HG02970 (cell line): Measurements from ENCODE around the gene ASCC1.

ENCODE experiments used
- ATAC-seq: cut with Tn5 transposase; IDR thresholded peaks from one replicate; pipeline ENCODE4 v1.9.1; 2021; ENCODE audit warnings: mild to moderate bottlenecking, moderate library complexity, moderate number of reproducible peaks; ENCODE audit not compliant: unreplicated experiment, low FRiP score

The ASCC1 gene

GRCh38 chr10:72087969-72088888 lies 127.8 kb downstream of the ASCC1 start, which contains the start of gene SPOCK2:
TSS of gene SPOCK2 (minus strand) at chr10:72088551. CDS start at chr10:72088328, 223 bp downstream.
- no peak for ATAC-seq

- no peak for ATAC-seq
Observed at GRCh38 chr10:72087392-72087968, 128.6 kb downstream of the ASCC1 start.

- no peak for ATAC-seq
Observed at GRCh38 chr10:72086466-72087391, 129.3 kb downstream of the ASCC1 start.

- no peak for ATAC-seq
Observed at GRCh38 chr10:72085864-72086465, 130.1 kb downstream of the ASCC1 start.

GRCh38 chr10:72085166-72085565 lies 130.9 kb downstream of the ASCC1 start:
- ATAC-seq, result no peak

- no peak for ATAC-seq
Observed at GRCh38 chr10:72083790-72084459, 132.2 kb downstream of the ASCC1 start.

- no peak for ATAC-seq
Observed at GRCh38 chr10:72082856-72083789, 133.0 kb downstream of the ASCC1 start.

GRCh38 chr10:72081772-72082590 lies 134.1 kb downstream of the ASCC1 start:
- no peak for ATAC-seq

GRCh38 chr10:72081210-72081609 lies 134.9 kb downstream of the ASCC1 start:
- ATAC-seq, result no peak

- no peak for ATAC-seq
Observed at GRCh38 chr10:72080042-72080975, 135.8 kb downstream of the ASCC1 start.

- ATAC-seq, result no peak
Observed at GRCh38 chr10:72079356-72079755, 136.7 kb downstream of the ASCC1 start.

GRCh38 chr10:72077275-72077990 lies 138.6 kb downstream of the ASCC1 start:
- no peak for ATAC-seq

- no peak for ATAC-seq
Observed at GRCh38 chr10:72076756-72077155, 139.3 kb downstream of the ASCC1 start.

- no peak for ATAC-seq
Observed at GRCh38 chr10:72075376-72076115, 140.5 kb downstream of the ASCC1 start.

GRCh38 chr10:72074574-72075375 lies 141.3 kb downstream of the ASCC1 start:
- no peak for ATAC-seq
